Stimulated activated CD8-positive, alpha-beta memory T cell treated with anti-CD3 and anti-CD28 coated beads, Interleukin-15, amount 100 ng/mL, for 4 hours (primary cell): ENCODE data around the gene TCF7.

Experiments
- DNase-seq, 2 donors: peaks; one replicate each; pipeline ENCODE4 v3.0.0-alpha.2; 2020; ENCODE audit warnings: low read depth in 2 of 2

The TCF7 gene

DNA sequence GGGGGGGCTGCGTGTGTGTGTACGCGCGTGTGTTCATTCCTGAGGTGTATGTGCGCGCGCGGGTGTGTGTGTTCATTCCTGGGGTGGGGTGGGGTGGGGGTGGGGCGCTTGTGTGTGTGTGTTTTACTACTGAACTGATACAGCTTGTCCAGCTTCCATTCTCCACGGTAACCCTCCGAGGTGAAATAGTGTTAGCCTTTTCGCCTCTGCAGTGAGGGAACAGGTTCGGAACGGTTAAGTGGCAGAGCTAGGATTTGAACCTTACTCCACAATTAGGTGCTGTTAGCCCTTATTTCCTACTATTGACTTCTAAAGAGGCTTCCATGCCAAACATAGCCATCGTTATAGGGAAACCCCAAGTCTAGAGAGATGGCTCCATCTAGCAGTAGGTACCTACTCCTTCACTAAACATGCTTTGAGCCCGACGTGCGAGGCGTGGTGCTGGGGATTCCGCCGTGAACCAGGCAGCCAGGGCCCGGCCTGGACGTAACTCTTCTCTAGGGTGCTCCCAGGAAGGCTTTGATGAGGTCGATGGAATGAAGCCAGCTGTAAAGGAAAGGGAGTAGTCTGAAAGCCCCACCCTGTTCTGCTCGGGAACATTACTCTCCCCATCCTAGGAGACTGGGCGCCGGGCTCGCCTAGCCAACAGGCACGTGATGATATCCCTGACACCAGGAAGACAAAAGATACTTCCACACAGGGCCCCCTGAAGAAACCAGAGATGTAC is 63.1 kb downstream of the TCF7 start:
- DNase-seq: no peak

DNA sequence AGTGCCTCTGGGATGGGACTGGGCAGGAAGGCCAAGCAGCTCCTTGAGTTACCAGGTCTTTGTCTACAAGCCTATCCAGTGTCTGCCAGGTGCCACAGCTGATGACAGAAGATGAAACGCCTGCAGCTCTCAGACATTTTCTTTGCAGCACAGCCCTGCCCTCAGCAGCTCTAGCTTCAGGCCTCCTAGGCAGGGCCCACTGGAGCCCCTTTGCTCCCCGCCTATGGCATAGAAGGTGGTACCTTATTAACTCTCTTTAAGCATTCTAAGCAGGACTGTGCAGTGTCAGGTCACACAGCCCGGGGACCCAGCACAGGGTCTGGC is 63.6 kb downstream of the TCF7 start:
- no peak for DNase-seq

DNA sequence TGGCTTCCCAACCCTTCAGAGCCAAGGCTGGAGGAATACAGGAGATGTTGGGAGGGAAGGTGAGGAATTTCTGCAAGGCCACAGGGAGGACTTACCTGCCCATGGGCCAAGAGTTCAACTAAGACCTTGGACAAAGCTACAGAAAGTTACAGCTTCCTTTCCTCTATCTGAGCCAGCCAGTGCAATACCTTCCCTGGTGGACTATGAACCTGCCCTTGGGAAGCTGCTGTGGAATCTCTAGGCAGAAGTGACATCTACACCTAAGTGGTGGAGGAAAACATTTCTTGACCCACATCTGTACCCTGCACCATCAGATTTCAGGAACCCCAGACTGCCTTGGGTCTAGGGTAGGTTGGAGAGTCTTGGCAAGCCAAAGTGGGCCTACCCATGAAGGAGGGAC is 69.0 kb downstream of the TCF7 start:
- no peak for DNase-seq

DNA sequence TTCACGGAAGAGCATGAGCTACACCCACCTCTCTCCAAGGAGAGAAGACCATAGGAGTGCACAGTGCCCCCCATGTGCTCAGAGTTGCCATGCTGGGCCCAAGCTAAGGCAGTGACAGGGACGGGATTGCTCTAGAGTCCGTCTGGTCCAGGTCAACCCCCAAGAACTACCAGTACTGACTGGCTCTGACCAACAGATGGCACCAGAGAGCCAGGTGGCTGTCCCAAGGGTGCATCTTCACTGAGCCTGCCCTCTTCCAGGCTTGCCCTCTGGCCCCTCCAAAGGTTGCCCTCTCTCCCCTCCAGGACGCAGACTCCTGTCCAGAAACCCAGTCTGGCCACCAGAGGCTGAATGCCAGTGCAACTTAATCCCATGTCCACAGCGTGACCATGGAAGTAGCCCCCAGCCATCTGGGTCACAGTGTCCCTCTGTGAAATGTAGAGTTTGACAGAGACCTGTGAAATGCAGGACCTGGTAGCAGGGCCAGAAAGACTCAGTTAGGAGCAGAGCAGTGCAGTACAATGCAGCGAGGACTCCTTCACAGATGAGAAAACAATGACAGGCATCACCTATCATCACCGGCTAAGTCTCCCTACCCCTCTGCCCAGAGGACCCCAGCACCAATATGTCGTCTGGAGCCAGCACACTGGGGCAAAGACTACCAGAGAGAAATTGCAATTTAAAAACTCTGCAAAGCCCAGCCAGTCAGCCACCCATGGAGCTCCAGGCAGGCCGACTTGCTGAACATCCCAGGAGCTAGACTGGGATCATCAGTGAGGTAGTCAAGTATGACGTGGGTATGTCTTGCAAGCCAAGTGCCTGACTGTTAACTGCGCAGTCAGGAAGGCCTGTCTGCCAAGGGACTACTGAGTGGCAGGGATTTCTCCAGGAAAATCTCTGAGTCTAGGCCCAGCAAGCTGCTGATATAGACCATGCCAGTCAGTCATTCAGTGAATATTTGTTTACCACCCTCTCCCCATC is 70.0 kb downstream of the TCF7 start:
- peak; percentile 16 to 51 for DNase-seq

DNA sequence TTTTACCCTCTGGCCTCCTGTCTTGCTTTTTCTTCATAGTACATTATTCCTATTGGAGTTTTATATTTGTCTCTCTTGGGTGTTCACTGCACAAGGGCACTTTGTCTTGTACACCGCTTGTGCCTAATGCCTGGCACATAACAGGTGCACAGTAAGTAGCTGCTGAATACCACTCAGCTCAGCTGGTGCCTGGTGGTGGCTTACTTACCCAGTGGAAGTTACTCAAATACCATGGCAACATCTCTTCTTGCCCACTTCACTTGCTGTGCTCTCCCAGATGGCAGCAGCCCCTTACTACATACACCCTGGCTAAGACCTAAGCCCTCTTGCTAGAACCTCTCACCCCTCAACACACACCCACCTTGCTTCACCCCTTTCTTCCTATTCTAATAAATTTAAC is 73.6 kb downstream of the TCF7 start:
- no peak for DNase-seq

DNA sequence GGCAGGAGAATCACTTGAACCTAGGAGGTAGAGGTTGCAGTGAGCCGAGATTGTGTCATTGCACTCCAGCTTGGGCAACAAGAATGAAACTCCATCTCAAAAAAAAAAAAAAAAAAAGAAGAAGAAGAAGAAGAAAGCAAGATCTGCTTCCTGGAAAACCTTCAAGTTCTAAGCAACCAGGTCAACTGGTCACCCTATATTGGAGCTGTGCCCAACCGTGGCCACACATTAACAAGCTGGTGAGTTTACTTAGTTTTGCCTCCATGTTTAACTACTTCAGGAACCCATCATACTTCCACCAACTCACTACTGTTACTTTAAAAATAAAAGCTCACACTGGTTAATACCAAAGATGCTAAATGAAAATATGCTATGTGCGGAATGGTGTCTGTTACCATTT is 74.5 kb downstream of the TCF7 start:
- no peak for DNase-seq

DNA sequence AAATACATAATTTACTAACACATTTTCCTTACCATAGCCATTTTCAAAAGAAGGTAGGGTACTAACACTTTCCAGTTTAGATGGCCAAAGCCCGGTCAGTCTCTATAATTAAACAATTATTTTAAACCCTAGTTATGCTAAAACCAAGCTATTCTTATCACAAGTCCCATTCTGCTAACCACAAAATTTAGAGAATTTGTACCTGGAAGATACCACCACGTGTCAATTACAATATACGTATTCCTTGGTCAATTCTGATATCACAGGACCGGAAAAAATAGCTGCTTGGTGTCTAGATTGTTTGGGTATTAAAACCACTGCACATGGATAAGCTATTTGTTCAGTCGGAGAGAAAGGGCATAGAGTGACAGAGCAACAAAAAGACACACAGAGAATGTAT is 81.2 kb downstream of the TCF7 start:
- DNase-seq: no peak
